Fibroblast of skin of abdomen (primary cell): Measurements from ENCODE around the gene PCDHGA5.
"Not testable (repeated sequence)": the region's sequence is repeated elsewhere in the genome, so short reads cannot be mapped to it uniquely, and the experiment has no call there.

ENCODE experiments used
- DNase-seq: peaks from one replicate; pipeline ENCODE4 v3.0.0-alpha.2; 2013

PCDHGA5 gene

DNA sequence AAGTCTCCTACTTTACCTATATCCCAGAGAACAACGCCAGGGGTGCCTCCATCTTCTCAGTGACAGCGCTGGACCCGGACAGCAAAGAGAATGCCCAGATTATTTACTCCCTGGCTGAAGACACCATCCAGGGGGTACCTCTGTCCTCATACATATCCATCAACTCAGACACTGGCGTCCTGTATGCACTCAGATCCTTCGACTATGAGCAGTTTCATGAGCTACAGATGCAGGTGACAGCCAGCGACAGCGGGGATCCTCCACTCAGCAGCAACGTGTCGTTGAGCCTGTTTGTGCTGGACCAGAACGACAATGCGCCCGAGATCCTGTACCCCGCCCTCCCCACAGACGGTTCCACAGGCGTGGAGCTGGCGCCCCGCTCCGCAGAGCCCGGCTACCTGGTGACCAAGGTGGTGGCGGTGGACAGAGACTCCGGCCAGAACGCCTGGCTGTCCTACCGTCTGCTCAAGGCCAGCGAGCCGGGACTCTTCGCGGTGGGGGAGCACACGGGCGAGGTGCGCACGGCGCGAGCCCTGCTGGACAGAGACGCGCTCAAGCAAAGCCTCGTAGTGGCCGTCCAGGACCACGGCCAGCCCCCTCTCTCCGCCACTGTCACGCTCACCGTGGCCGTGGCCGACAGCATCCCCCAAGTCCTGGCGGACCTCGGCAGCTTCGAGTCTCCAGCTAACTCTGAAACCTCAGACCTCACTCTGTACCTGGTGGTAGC, 50.7 kb downstream of the PCDHGA5 start:
- DNase-seq, result not testable (repeated sequence)

DNA sequence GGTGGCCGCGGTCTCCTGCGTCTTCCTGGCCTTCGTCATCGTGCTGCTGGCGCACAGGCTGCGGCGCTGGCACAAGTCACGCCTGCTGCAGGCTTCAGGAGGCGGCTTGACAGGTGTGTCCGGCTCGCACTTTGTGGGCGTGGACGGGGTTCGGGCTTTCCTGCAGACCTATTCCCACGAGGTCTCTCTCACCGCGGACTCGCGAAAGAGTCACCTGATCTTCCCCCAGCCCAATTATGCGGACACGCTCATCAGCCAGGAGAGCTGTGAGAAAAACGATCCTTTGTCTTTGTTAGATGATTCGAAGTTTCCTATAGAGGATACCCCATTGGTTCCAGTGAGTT, 51.3 kb downstream of the PCDHGA5 start:
- not testable (repeated sequence) for DNase-seq
